Tibial nerve (tissue), 4 donors: Measurements from ENCODE around the gene FANCI. TPM values are rescaled to one million over a fixed set of nuclear protein-coding genes. Genes with fewer than 3 reads are reported as not detected.

Experiments
- DNase-seq, 2 donors: peaks; one replicate each; pipeline ENCODE4 v3.0.0-alpha.2; 2019; ENCODE audit warnings: low spot score in 2 of 2
- H3K27ac ChIP-seq, 4 donors: fragments of 200-600 bp; sonication (generic) in 3 of 4; one replicate each; pipeline ENCODE4 v1.5.1; 2017 to 2019; ENCODE audit warnings: mild to moderate bottlenecking in 1 of 4
- H3K27me3 ChIP-seq, 2 donors: fragments of 200-600 bp; sonication (generic) in 1 of 2; one replicate each; pipeline versions ENCODE4 v1.5.1 to v1.6.0; 2017 to 2019
- H3K36me3 ChIP-seq, 3 donors: fragments of 200-600 bp; sonication (generic); one replicate each; pipeline ENCODE4 v1.5.1; 2018 to 2019
- H3K4me1 ChIP-seq, 4 donors: fragments of 200-600 bp; sonication (generic) in 3 of 4; one replicate each; pipeline ENCODE4 v1.5.1; 2017 to 2019
- H3K4me3 ChIP-seq, 4 donors: fragments of 200-600 bp; sonication (generic) in 3 of 4; one replicate each; pipeline ENCODE4 v1.5.1; 2017 to 2019; ENCODE audit warnings: mild to moderate bottlenecking in 1 of 4, moderate library complexity in 1 of 4
- H3K9me3 ChIP-seq, 4 donors: fragments of 200-600 bp; sonication (generic) in 3 of 4; one replicate each; pipeline ENCODE4 v1.5.1; 2017 to 2019
- EP300 ChIP-seq, 2 donors: sonication (generic); formaldehyde crosslinking; IDR thresholded peaks; one replicate each; pipeline ENCODE4 v1.6.1; 2017; ENCODE audit warnings: antibody characterized with exemption in 2 of 2, mild to moderate bottlenecking in 1 of 2
- POLR2A ChIP-seq, 2 donors: fragments of 450-650 bp; IDR thresholded peaks; one replicate each; pipeline ENCODE4 v1.6.1; 2017; ENCODE audit warnings: antibody characterized with exemption in 2 of 2, mild to moderate bottlenecking in 2 of 2, moderate library complexity in 2 of 2
- WGBS, 2 donors: methylation state at CpG; one replicate each; pipeline ENCODE4 v1.1.5; 2018; 5-methylcytosine and 5-hydroxymethylcytosine counted together
- total RNA-seq, 4 donors: library from RNA; depleted of rRNA; stranded (reverse); fragments of >200 nt; gene quantifications; one replicate each; pipeline ENCODE4 v1.1.0, GENCODE V29; 2016
- TF ChIP-seq, protein P1 (sequence below), 5 experiments: fragments of 200-600 bp in 3 of 5; fragments of 450-650 bp in 2 of 5; sonication (generic) in 3 of 5; IDR thresholded peaks; one replicate each; pipeline ENCODE4 v1.5.1; 2016 to 2019; ENCODE audit warnings: antibody characterized with exemption in 5 of 5, mild to moderate bottlenecking in 3 of 5, moderate library complexity in 2 of 5

The FANCI gene
- total RNA-seq, 4 donors from 2014 or later: 2.7 to 8.7 (median 5.1) TPM

DNA sequence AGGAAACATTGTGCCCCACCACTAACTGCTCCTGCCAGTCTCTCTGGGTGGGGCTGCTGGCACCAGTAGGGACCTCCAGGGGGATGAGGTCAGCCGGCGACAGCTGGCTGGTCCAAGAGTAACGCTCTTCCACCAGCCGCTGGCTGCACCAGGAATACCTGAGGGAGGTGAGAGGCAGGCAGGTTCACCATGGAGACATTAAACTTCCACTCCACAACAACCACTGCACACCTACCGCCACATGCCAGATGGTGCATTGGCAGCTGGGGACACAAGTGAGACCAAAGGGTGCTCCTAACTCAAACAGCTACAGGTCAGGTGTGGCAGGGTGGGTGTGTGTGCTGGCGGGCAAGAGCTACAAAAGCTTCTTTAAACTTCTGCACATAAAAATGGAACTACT lies 86.3 kb downstream of the FANCI start:
- Histone ChIP-seq H3K4me1 (peaks cover 4 to 56% (median 37%) of the 10 kb centered on the region in 4 donors), H3K36me3 (peaks cover 0 to 81% (median 50%) of the 10 kb centered on the region in 3 donors), H3K4me3 (no peak overlapping the region), H3K9me3 (no peaks in the 10 kb centered on the region), H3K27ac (no peak overlapping the region), H3K27me3 (no peaks in the 10 kb centered on the region)
- DNase-seq: no peak
- TF ChIP-seq POLR2A (IDR thresholded peaks at IDR 0.05): no peak
- TF ChIP-seq, protein P1, sequence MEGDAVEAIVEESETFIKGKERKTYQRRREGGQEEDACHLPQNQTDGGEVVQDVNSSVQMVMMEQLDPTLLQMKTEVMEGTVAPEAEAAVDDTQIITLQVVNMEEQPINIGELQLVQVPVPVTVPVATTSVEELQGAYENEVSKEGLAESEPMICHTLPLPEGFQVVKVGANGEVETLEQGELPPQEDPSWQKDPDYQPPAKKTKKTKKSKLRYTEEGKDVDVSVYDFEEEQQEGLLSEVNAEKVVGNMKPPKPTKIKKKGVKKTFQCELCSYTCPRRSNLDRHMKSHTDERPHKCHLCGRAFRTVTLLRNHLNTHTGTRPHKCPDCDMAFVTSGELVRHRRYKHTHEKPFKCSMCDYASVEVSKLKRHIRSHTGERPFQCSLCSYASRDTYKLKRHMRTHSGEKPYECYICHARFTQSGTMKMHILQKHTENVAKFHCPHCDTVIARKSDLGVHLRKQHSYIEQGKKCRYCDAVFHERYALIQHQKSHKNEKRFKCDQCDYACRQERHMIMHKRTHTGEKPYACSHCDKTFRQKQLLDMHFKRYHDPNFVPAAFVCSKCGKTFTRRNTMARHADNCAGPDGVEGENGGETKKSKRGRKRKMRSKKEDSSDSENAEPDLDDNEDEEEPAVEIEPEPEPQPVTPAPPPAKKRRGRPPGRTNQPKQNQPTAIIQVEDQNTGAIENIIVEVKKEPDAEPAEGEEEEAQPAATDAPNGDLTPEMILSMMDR (IDR thresholded peaks at IDR 0.05): no peak
- no peak for TF ChIP-seq EP300 (IDR thresholded peaks at IDR 0.05)
- 84 to 88% methylated on average over 5 to 6 of the region's 6 CpGs for WGBS, 2 donors

DNA sequence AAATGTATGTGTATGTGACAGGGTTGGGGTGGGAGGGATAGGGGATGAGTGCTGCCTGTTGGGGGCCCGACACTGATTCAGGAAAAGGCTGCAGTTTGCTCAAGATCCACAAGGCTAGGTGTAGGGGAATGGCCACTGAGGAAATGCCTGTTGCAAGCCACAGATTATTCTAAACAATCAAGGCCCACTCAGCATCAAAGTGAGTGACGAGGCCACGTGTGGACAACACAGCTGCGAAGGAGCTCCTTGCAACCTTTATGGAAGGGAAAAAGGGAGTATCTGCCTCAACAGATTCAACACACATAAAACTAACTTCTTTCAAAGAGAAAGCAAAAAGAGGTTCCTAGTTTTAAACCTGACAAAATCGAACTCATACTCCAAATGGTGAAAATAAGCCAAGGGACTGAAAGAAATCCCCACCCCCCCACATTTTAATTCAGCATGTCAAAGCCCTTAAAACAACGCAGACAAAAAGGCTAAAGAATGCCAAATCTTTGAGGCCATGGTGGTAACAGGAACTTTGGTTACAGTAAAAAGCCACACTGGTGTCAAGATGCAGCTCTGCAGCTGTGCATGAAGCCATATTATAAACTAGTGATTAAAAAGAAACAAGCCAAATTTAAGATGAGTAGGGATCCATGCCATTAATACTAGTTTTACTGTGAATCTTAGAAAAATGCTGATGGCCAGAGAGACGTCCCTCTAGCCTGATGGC lies 87.3 kb downstream of the FANCI start:
- no peak for DNase-seq
- Histone ChIP-seq H3K4me3 (no peak overlapping the region), H3K27ac (no peak overlapping the region), H3K36me3 (peaks cover 0 to 72% (median 42%) of the 10 kb centered on the region in 3 donors), H3K27me3 (no peaks in the 10 kb centered on the region), H3K4me1 (peaks cover 4 to 65% (median 39%) of the 10 kb centered on the region in 4 donors), H3K9me3 (no peaks in the 10 kb centered on the region)
- TF ChIP-seq EP300 (IDR thresholded peaks at IDR 0.05) (no peak), POLR2A (IDR thresholded peaks at IDR 0.05) (no peak)
- TF ChIP-seq, protein P1 (IDR thresholded peaks at IDR 0.05): no peak
- WGBS, 2 donors: 69 to 70% methylated on average over 7 of the region's 7 CpGs

DNA sequence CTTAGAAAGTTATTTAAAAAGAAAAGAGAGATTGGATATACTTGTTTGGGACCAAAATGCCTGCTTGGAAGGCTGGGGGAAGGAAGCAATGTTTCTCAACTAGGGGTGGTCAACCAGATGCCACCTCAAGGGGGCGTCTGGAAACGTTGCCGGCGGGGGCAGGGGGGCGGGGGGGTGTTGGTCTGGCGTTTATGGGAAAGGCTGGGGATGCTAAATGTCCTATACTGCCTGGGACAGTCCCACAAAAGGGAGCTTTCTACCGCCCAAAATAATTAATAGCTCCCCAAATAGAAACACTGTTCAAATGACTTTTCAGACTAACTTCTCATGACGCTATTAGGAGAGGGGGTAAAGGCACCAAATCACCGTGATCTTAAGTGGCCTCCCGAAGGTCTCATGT lies 88.7 kb downstream of the FANCI start:
- H3K4me3 ChIP-seq: peak overlapping the region in 1 of 4 donors; percentile 74
- WGBS, 2 donors: 19 to 22% methylated on average over 10 of the region's 10 CpGs

DNA sequence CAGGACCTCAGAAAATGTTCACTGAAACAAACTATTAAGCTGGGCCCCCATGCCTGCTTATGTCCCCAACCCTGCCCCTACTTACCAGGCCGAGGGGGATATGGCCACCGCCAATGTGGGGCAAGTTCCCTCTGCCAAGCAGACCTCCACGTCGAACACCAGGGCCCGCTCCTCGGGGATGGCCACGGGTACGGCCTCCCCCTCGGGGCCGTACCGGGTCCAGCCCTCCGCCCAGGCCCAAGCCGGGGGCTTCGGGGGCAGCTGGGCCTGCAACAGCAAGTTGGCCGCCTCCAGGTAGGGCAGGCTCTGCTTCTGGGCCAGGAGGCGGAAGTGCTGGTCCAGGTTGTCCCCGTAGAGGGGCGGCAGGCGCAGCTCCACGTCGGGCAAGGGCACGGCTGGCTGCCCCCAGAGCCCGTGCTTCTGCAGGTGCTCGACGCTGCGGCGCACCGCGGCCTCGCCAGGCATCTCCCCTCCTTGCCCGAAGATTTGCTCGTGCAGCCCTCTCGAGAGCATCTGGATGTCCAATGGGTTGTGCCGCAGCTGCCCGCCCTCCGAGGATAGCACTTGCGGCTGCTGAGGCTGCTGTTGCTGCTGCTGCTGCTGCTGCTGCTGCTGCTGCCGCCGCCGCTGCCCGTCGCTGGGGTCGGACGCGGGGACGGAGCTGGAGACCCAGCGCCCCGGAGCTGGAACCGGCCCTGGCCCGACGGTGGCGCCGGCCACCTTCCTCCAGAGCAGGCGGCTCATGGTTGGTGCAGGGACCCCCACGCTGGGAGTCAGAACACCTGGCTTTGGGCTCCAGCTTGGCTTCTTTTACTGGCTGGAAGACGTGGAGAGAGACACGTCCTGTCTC lies 89.5 kb downstream of the FANCI start:
- H3K4me3 ChIP-seq: peak overlapping the region; percentile 70 to 86 (median 74)
- peaks cover 4 to 68% (median 39%) of the 10 kb centered on the region in 4 donors for H3K4me1 ChIP-seq
- peaks cover 0 to 50% (median 25%) of the 10 kb centered on the region in 3 donors for H3K36me3 ChIP-seq
- H3K27me3 ChIP-seq: no peaks in the 10 kb centered on the region
- WGBS, 2 donors: 86 to 89% methylated on average over 29 to 34 of the region's 57 CpGs
- peak overlapping the region in 2 of 4 donors; percentile 88 to 93 for H3K27ac ChIP-seq
- DNase-seq: no peak
- TF ChIP-seq, protein P1 (IDR thresholded peaks at IDR 0.05): no peak
- TF ChIP-seq EP300 (IDR thresholded peaks at IDR 0.05) (no peak), POLR2A (IDR thresholded peaks at IDR 0.05) (no peak)
- H3K9me3 ChIP-seq: no peaks in the 10 kb centered on the region

More for the DNA sequence above, 88.7 kb downstream of the FANCI start:
- Histone ChIP-seq H3K9me3 (no peaks in the 10 kb centered on the region), H3K27me3 (no peaks in the 10 kb centered on the region), H3K4me1 (peaks cover 4 to 68% (median 39%) of the 10 kb centered on the region in 4 donors), H3K36me3 (peaks cover 0 to 58% (median 29%) of the 10 kb centered on the region in 3 donors), H3K27ac (no peak overlapping the region)
- no peak for DNase-seq
- TF ChIP-seq, protein P1 (IDR thresholded peaks at IDR 0.05): peak in 3 of 5 experiments; percentile 12 to 27 (median 17)
- TF ChIP-seq EP300 (IDR thresholded peaks at IDR 0.05): no peak
